ENCODE results near the gene U2AF1L4.

Gene U2AF1L4

DNA sequence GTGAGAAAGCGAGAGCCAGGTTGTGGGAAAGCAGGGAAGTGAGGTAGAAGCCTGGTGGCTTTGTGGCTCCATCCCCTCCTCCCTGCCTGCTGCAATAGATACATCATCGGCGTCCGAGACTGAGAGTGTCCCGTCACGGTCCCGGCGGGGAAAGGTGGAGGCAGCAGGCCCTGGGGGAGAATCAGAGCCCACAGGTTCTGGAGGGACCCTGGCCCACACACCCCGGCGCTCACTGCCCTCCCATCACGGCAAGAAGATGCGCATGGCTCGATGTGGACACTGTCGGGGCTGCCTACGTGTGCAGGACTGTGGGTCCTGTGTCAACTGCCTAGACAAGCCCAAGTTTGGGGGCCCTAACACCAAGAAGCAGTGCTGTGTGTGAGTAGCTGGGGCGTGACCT lies 22.3 kb downstream of the U2AF1L4 start:
- Histone ChIP-seq H3K27me3 (ENCODE audit: insufficient read depth, poor library complexity, severe bottlenecking) (no peaks in the 10 kb centered on the region), H3K9me3 (ENCODE audit: severe bottlenecking) (no peaks in the 10 kb centered on the region), H3K36me3 (ENCODE audit: low read depth) (peaks cover 72% of the 10 kb centered on the region), H3K4me3 (ENCODE audit: severe bottlenecking) (no peak overlapping the region), H3K4me1 (ENCODE audit: insufficient read depth, poor library complexity, severe bottlenecking) (no peaks in the 10 kb centered on the region), H3K27ac (ENCODE audit: poor library complexity, severe bottlenecking) (no peak overlapping the region)
- TF ChIP-seq, protein P1, sequence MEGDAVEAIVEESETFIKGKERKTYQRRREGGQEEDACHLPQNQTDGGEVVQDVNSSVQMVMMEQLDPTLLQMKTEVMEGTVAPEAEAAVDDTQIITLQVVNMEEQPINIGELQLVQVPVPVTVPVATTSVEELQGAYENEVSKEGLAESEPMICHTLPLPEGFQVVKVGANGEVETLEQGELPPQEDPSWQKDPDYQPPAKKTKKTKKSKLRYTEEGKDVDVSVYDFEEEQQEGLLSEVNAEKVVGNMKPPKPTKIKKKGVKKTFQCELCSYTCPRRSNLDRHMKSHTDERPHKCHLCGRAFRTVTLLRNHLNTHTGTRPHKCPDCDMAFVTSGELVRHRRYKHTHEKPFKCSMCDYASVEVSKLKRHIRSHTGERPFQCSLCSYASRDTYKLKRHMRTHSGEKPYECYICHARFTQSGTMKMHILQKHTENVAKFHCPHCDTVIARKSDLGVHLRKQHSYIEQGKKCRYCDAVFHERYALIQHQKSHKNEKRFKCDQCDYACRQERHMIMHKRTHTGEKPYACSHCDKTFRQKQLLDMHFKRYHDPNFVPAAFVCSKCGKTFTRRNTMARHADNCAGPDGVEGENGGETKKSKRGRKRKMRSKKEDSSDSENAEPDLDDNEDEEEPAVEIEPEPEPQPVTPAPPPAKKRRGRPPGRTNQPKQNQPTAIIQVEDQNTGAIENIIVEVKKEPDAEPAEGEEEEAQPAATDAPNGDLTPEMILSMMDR (IDR thresholded peaks at IDR 0.05; ENCODE audit: poor library complexity, severe bottlenecking): no peak
- ATAC-seq (ENCODE audit: low read depth) (no peak), DNase-seq (ENCODE audit: low spot score) (no peak)

DNA sequence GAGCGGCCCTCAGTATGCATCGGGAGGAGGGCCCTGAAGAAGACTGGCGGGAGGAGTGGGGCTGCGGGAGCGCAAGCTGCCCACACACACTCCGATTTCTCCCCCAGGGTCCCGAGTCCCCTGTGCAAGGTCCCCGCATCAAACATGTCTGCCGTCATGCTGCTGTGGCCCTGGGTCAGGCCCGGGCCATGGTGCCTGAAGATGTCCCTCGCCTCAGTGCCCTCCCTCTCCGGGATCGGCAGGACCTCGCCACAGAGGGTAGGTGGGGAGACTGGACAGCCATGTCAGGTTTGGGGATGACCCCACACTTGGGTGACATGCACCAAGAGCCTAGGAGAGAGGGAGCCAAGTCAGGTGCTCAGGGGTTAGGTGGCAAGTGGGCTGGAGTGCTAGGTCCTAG lies 22.8 kb downstream of the U2AF1L4 start:
- Histone ChIP-seq H3K36me3 (ENCODE audit: low read depth) (peaks cover 69% of the 10 kb centered on the region), H3K4me3 (ENCODE audit: severe bottlenecking) (no peak overlapping the region), H3K27me3 (ENCODE audit: insufficient read depth, poor library complexity, severe bottlenecking) (no peaks in the 10 kb centered on the region), H3K9me3 (ENCODE audit: severe bottlenecking) (no peaks in the 10 kb centered on the region), H3K27ac (ENCODE audit: poor library complexity, severe bottlenecking) (no peak overlapping the region), H3K4me1 (ENCODE audit: insufficient read depth, poor library complexity, severe bottlenecking) (no peaks in the 10 kb centered on the region)
- ATAC-seq (ENCODE audit: low read depth) (no peak), DNase-seq (ENCODE audit: low spot score) (no peak)
- TF ChIP-seq, protein P1 (IDR thresholded peaks at IDR 0.05; ENCODE audit: poor library complexity, severe bottlenecking): no peak

DNA sequence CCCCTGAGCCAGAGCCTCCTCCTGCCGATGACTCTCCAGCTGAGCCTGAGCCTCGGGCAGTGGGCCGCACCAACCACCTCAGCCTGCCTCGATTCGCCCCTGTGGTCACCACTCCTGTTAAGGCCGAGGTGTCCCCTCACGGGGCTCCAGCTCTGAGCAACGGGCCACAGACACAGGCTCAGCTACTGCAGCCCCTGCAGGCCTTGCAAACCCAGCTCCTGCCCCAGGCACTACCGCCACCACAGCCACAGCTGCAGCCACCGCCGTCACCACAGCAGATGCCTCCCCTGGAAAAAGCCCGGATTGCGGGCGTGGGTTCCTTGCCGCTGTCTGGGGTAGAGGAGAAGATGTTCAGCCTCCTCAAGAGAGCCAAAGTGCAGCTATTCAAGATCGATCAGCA lies 23.8 kb downstream of the U2AF1L4 start:
- H3K27ac ChIP-seq (ENCODE audit: poor library complexity, severe bottlenecking): no peak overlapping the region
- DNase-seq (ENCODE audit: low spot score): peak; percentile 46
- H3K4me1 ChIP-seq (ENCODE audit: insufficient read depth, poor library complexity, severe bottlenecking): no peaks in the 10 kb centered on the region
- no peaks in the 10 kb centered on the region for H3K27me3 ChIP-seq (ENCODE audit: insufficient read depth, poor library complexity, severe bottlenecking)
- H3K9me3 ChIP-seq (ENCODE audit: severe bottlenecking): no peaks in the 10 kb centered on the region
- no peak overlapping the region for H3K4me3 ChIP-seq (ENCODE audit: severe bottlenecking)
- no peak for ATAC-seq (ENCODE audit: low read depth)
- TF ChIP-seq, protein P1 (IDR thresholded peaks at IDR 0.05; ENCODE audit: poor library complexity, severe bottlenecking): no peak
- H3K36me3 ChIP-seq (ENCODE audit: low read depth): peaks cover 60% of the 10 kb centered on the region

DNA sequence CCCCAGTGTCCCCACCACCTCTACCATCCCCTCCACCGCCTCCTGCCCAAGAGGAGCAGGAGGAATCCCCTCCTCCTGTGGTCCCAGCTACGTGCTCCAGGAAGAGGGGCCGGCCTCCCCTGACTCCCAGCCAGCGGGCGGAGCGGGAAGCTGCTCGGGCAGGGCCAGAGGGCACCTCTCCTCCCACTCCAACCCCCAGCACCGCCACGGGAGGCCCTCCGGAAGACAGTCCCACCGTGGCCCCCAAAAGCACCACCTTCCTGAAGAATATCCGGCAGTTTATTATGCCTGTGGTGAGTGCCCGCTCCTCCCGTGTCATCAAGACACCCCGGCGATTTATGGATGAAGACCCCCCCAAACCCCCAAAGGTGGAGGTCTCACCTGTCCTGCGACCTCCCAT lies 24.6 kb downstream of the U2AF1L4 start:
- no peaks in the 10 kb centered on the region for H3K4me1 ChIP-seq (ENCODE audit: insufficient read depth, poor library complexity, severe bottlenecking)
- peaks cover 53% of the 10 kb centered on the region for H3K36me3 ChIP-seq (ENCODE audit: low read depth)
- no peak overlapping the region for H3K27ac ChIP-seq (ENCODE audit: poor library complexity, severe bottlenecking)
- H3K4me3 ChIP-seq (ENCODE audit: severe bottlenecking): no peak overlapping the region
- TF ChIP-seq, protein P1 (IDR thresholded peaks at IDR 0.05; ENCODE audit: poor library complexity, severe bottlenecking): no peak
- DNase-seq (ENCODE audit: low spot score) (peak; percentile 56), ATAC-seq (ENCODE audit: low read depth) (no peak)
- no peaks in the 10 kb centered on the region for H3K27me3 ChIP-seq (ENCODE audit: insufficient read depth, poor library complexity, severe bottlenecking)
- H3K9me3 ChIP-seq (ENCODE audit: severe bottlenecking): no peaks in the 10 kb centered on the region

DNA sequence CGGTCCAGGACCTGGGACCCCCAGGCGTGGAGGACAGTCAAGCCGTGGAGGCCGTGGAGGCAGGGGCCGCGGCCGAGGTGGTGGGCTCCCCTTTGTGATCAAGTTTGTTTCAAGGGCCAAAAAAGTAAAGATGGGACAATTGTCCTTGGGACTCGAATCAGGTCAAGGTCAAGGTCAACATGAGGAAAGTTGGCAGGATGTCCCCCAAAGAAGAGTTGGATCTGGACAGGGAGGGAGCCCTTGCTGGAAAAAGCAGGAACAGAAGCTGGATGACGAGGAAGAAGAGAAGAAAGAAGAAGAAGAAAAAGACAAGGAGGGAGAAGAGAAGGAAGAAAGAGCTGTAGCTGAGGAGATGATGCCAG lies 25.1 kb downstream of the U2AF1L4 start:
- Histone ChIP-seq H3K9me3 (ENCODE audit: severe bottlenecking) (no peaks in the 10 kb centered on the region), H3K27ac (ENCODE audit: poor library complexity, severe bottlenecking) (no peak overlapping the region), H3K4me1 (ENCODE audit: insufficient read depth, poor library complexity, severe bottlenecking) (no peaks in the 10 kb centered on the region), H3K36me3 (ENCODE audit: low read depth) (peaks cover 48% of the 10 kb centered on the region), H3K27me3 (ENCODE audit: insufficient read depth, poor library complexity, severe bottlenecking) (no peaks in the 10 kb centered on the region), H3K4me3 (ENCODE audit: severe bottlenecking) (no peak overlapping the region)
- ATAC-seq (ENCODE audit: low read depth): no peak
- TF ChIP-seq, protein P1 (IDR thresholded peaks at IDR 0.05; ENCODE audit: poor library complexity, severe bottlenecking): no peak
- DNase-seq (ENCODE audit: low spot score): no peak
